Endothelial cell of umbilical vein (primary cell): Measurements from ENCODE around the gene SPPL3. TPM values are rescaled to one million over a fixed set of nuclear protein-coding genes. Genes with fewer than 3 reads are reported as not detected.

ENCODE experiments used
- BruUV-seq: library from RNA; stranded (reverse); fragments of 400-500 nt; replicated peaks from 2 replicates; lab custom pipeline; 2021; lab: Mats Ljungman, UMichigan
- CTCF ChIA-PET: fragments of 300-600, 350-600 bp; sonication (Branson Sonifier 250); formaldehyde crosslinking; loops from one replicate; lab custom pipeline; 2021; ENCODE audit warnings: antibody characterized with exemption, inconsistent platforms; lab: Charles Lee
- POLR2A ChIA-PET: fragments of 300-600, 350-600 bp; sonication (Branson Sonifier 250); formaldehyde crosslinking; loops from one replicate; lab custom pipeline; 2021; ENCODE audit warnings: antibody characterized with exemption, inconsistent platforms; lab: Charles Lee
- DNase-seq: peaks from one replicate; pipeline ENCODE4 v3.0.0-alpha.2; 2011; ENCODE audit warnings: low read depth, low spot score
- FAIRE-seq: peaks from 2 replicates; lab custom pipeline; 2011; peaks lifted over from hg19 to GRCh38; lab: Jason Lieb, UNC
- H2AFZ ChIP-seq: 2 replicates; pipeline ENCODE4 v1.6.0; 2012; ENCODE audit warnings: low read depth, low read length, control low read depth, inconsistent platforms
- H3K27ac ChIP-seq: 2 replicates; pipeline ENCODE4 v1.5.1; 2011; ENCODE audit warnings: low read depth, mild to moderate bottlenecking, control low read depth, low read length, moderate library complexity; ENCODE audit not compliant: insufficient read depth
- H3K27me3 ChIP-seq, 2 experiments: 2 replicates each; pipeline versions ENCODE4 v1.6.0 to v1.6.1; 2011; ENCODE audit warnings: low read length in 2 of 2, mixed read lengths in 1 of 2; ENCODE audit not compliant: control insufficient read depth in 2 of 2, insufficient read depth in 2 of 2
- H3K36me3 ChIP-seq, 2 experiments: 2 replicates in 1 of 2; 3 replicates in 1 of 2; pipeline ENCODE4 v1.5.1; 2011; ENCODE audit warnings: low read length in 2 of 2, mild to moderate bottlenecking in 1 of 2, moderate library complexity in 1 of 2; ENCODE audit not compliant: control insufficient read depth in 2 of 2, insufficient read depth in 2 of 2; ENCODE audit errors: extremely low read depth in 1 of 2
- H3K4me1 ChIP-seq: 3 replicates; pipeline ENCODE4 v1.5.1; 2011; ENCODE audit warnings: mild to moderate bottlenecking, low read length; ENCODE audit not compliant: control insufficient read depth, insufficient read depth; ENCODE audit errors: extremely low read depth
- H3K4me2 ChIP-seq: 2 replicates; pipeline ENCODE4 v1.6.1; 2011; ENCODE audit warnings: low read length, control low read depth, mixed read lengths; ENCODE audit not compliant: insufficient read depth
- H3K4me3 ChIP-seq, 3 experiments: fragments of 200-600 bp in 1 of 3; sonication (generic), shearing (Covaris generic) in 1 of 3; replicated peaks in 1 of 3; 2 replicates each; pipeline ENCODE4 v1.5.1; 2011 to 2016; ENCODE audit warnings: control low read depth in 3 of 3, low read length in 3 of 3, mild to moderate bottlenecking in 2 of 3, inconsistent platforms in 1 of 3, low read depth in 1 of 3, moderate library complexity in 1 of 3; ENCODE audit not compliant: insufficient read depth in 1 of 3
- H3K79me2 ChIP-seq: 2 replicates; pipeline ENCODE4 v1.6.0; 2012; ENCODE audit warnings: low read length, inconsistent platforms; ENCODE audit not compliant: control insufficient read depth, insufficient read depth
- H3K9ac ChIP-seq: replicated peaks from 2 replicates; pipeline ENCODE3; 2011; ENCODE audit warnings: low read length, control low read depth; ENCODE audit not compliant: insufficient read depth; ENCODE audit errors: extremely low read depth
- H3K9me1 ChIP-seq: replicated peaks from 3 replicates; pipeline ENCODE4 v1.6.0; 2011; ENCODE audit warnings: mild to moderate bottlenecking, low read length; ENCODE audit not compliant: control insufficient read depth, insufficient read depth; ENCODE audit errors: extremely low read depth
- H3K9me3 ChIP-seq: replicated peaks from 2 replicates; pipeline ENCODE4 v1.5.1; 2012; ENCODE audit warnings: low read length, inconsistent platforms; ENCODE audit not compliant: control insufficient read depth, insufficient read depth
- H4K20me1 ChIP-seq: replicated peaks from 2 replicates; pipeline ENCODE3; 2011; ENCODE audit warnings: mild to moderate bottlenecking, low read length; ENCODE audit not compliant: control insufficient read depth, insufficient read depth; ENCODE audit errors: extremely low read depth
- CTCF ChIP-seq, 2 donors: IDR thresholded peaks; 1 replicate in 1 of 2; 2 replicates in 1 of 2; pipeline ENCODE4 v1.5.1; 2011; ENCODE audit warnings: low read length in 2 of 2, mild to moderate bottlenecking in 2 of 2, moderate library complexity in 2 of 2, control low read depth in 1 of 2, inconsistent platforms in 1 of 2, low read depth in 1 of 2; ENCODE audit not compliant: insufficient read depth in 1 of 2; ENCODE audit errors: extremely low read depth in 1 of 2
- EZH2 ChIP-seq: IDR thresholded peaks from 2 replicates; pipeline ENCODE4 v1.6.1; 2012; ENCODE audit warnings: borderline replicate concordance, low read depth, mild to moderate bottlenecking, moderate library complexity, low read length, inconsistent platforms; ENCODE audit not compliant: severe bottlenecking
- FOS ChIP-seq: IDR thresholded peaks from 2 replicates; pipeline ENCODE4 v1.6.1; 2011; ENCODE audit warnings: mild to moderate bottlenecking, low read length, moderate library complexity, borderline replicate concordance; ENCODE audit not compliant: insufficient read depth
- GATA2 ChIP-seq: IDR thresholded peaks from 2 replicates; pipeline ENCODE4 v1.7.0; 2011; ENCODE audit warnings: low read depth, mild to moderate bottlenecking, moderate library complexity, mixed read lengths, low read length; ENCODE audit not compliant: insufficient read length, insufficient read depth
- JUN ChIP-seq: IDR thresholded peaks from 2 replicates; pipeline ENCODE4 v1.6.1; 2011; ENCODE audit warnings: borderline replicate concordance, low read depth; ENCODE audit not compliant: insufficient read length, insufficient read depth
- MAX ChIP-seq: IDR thresholded peaks from 2 replicates; pipeline ENCODE4 v1.6.1; 2011; ENCODE audit not compliant: insufficient read depth, insufficient read length
- MYC ChIP-seq: IDR thresholded peaks from one replicate; pipeline ENCODE4 v1.6.1; 2011; ENCODE audit warnings: mild to moderate bottlenecking, low read depth, low read length
- POLR2A ChIP-seq: IDR thresholded peaks from 2 replicates; pipeline ENCODE4 v1.6.1; 2012; ENCODE audit warnings: low read depth, mild to moderate bottlenecking, control low read depth, low read length
- POLR2AphosphoS5 ChIP-seq: IDR thresholded peaks from 2 replicates; pipeline ENCODE4 v1.6.1; 2012; ENCODE audit warnings: low read depth, mild to moderate bottlenecking, control low read depth, low read length, moderate library complexity; ENCODE audit not compliant: insufficient read depth
- dilution Hi-C: fragments of 300-500 bp; cut with MboI; formaldehyde crosslinking; loops from one replicate; pipeline ENCODE4 v1.15.0; 2019; ENCODE audit warnings: low sequenced_read_pairs; ENCODE audit not compliant: extremely low pct_ligation_motif_present
- intact Hi-C: fragments of 100-400 bp; cut with micrococcal nuclease; formaldehyde crosslinking; loops from one replicate; pipeline ENCODE4 v1.10.0; 2022
- polyA plus RNA-seq, 4 experiments: library from polyadenylated mRNA; depleted of rRNA in 3 of 4; stranded (reverse) in 3 of 4; unstranded in 1 of 4; fragments of >200 nt; gene quantifications; 2 replicates each; pipeline versions ENCODE4 v1.2.1 to v1.2.3, GENCODE V29; 2011 to 2012; ENCODE audit warnings: missing spikeins in 1 of 4
- total RNA-seq: library from RNA; stranded (reverse); gene quantifications from 2 replicates; pipeline ENCODE4 v1.2.3, GENCODE V29; 2021

SPPL3 gene
- total and polyA plus RNA-seq, 2 donors (not counting 3 experiments of a cell fraction or from before 2014, with no cell fraction given) = 30.6 to 53.0 TPM

GRCh38 chr12:120940799-120941198, 36.6 kb upstream of the SPPL3 start:
- ChIA-PET POLR2A (no interaction called here), CTCF (interaction anchor here (3.6 kb wide), 1 partner anchor 31 kb away, joined by 23 read pairs; no protein-coding TSS in a partner anchor)
- Histone ChIP-seq H3K4me1 (no peaks in the 10 kb centered on the region), H3K36me3 (no peaks in the 10 kb centered on the region), H3K9ac (no peak overlapping the region), H4K20me1 (no peaks in the 10 kb centered on the region), H3K27me3 (peaks cover 0 to 7% of the 10 kb centered on the region in 2 experiments), H3K79me2 (no peaks in the 10 kb centered on the region), H3K9me1 (no peaks in the 10 kb centered on the region), H3K27ac (no peak overlapping the region), H3K9me3 (no peaks in the 10 kb centered on the region), H3K4me2 (no peak overlapping the region), H2AFZ (no peak overlapping the region), H3K4me3 (no peak overlapping the region)
- TF ChIP-seq POLR2A (no peak), FOS (no peak), JUN (no peak)
- no TSS peak for BruUV-seq
- no peak for DNase-seq
- intact Hi-C loops = no loop called here
- FAIRE-seq = no peak
- dilution Hi-C loops = no loop called here

GRCh38 chr12:120940006-120940405, 35.8 kb upstream of the SPPL3 start:
- H3K4me1 ChIP-seq = no peaks in the 10 kb centered on the region
- H3K27ac ChIP-seq = no peak overlapping the region
- no peaks in the 10 kb centered on the region for H3K79me2 ChIP-seq
- BruUV-seq = no TSS peak
- no peaks in the 10 kb centered on the region for H3K9me3 ChIP-seq
- no peak overlapping the region for H3K9ac ChIP-seq
- CTCF ChIA-PET = interaction anchor here (0.7 to 2.9 kb wide), 3 partner anchors 22 to 291 kb away, joined by 3 to 12 read pairs (median 3); no protein-coding TSS in a partner anchor
- H2AFZ ChIP-seq = no peak overlapping the region
- POLR2A ChIA-PET = no interaction called here
- intact Hi-C loops = no loop called here
- H3K4me3 ChIP-seq = no peak overlapping the region
- no peaks in the 10 kb centered on the region for H3K36me3 ChIP-seq
- no peak for FAIRE-seq
- DNase-seq = no peak
- H3K4me2 ChIP-seq = no peak overlapping the region
- H3K27me3 ChIP-seq = peaks cover 0 to 7% of the 10 kb centered on the region in 2 experiments
- no peaks in the 10 kb centered on the region for H3K9me1 ChIP-seq
- dilution Hi-C loops = no loop called here
- no peaks in the 10 kb centered on the region for H4K20me1 ChIP-seq
- TF ChIP-seq JUN = no peak
- TF ChIP-seq GATA2 = no peak
- TF ChIP-seq POLR2A = no peak
- TF ChIP-seq CTCF (IDR thresholded peaks at IDR 0.05; ENCODE audit: extremely low read depth in 1 of 2, insufficient read depth in 1 of 2, low read depth in 1 of 2, low read length in 2 of 2) = no peak
- no peak for TF ChIP-seq FOS
- no peak for TF ChIP-seq MYC
- no peak for TF ChIP-seq MAX
- TF ChIP-seq EZH2 = no peak
- TF ChIP-seq POLR2AphosphoS5 = no peak
